Common myeloid progenitor, CD34-positive (primary cell): ENCODE results near the gene NDC80.

ENCODE experiments used
- CTCF ChIA-PET: fragments of 350-600 bp; sonication (Branson Sonifier 250); formaldehyde crosslinking; loops from one replicate; lab custom pipeline; 2021; ENCODE audit warnings: antibody characterized with exemption; lab: Charles Lee
- POLR2A ChIA-PET: fragments of 350-600 bp; sonication (Branson Sonifier 250); formaldehyde crosslinking; loops from one replicate; lab custom pipeline; 2021; ENCODE audit warnings: antibody characterized with exemption; lab: Charles Lee
- DNase-seq, 3 donors: peaks; one replicate each; pipeline versions ENCODE4 v3.0.0 to v3.0.0-alpha.2; 2013
- H3K27ac ChIP-seq, 2 experiments: 1 replicate in 1 of 2; 2 replicates in 1 of 2; pipeline ENCODE4 v1.7.0; 2013; ENCODE audit warnings: inconsistent platforms in 2 of 2, low read length in 2 of 2, mild to moderate bottlenecking in 2 of 2, low read depth in 1 of 2, moderate library complexity in 1 of 2; ENCODE audit not compliant: severe bottlenecking in 2 of 2, insufficient read depth in 1 of 2, poor library complexity in 1 of 2
- H3K27me3 ChIP-seq, 5 experiments: replicated peaks in 2 of 5; 1 replicate in 3 of 5; 2 replicates in 2 of 5; pipeline versions ENCODE4 v1.6.1 to v1.7.0; 2013; ENCODE audit warnings: low read length in 4 of 5, mild to moderate bottlenecking in 2 of 5, moderate library complexity in 2 of 5, inconsistent platforms in 1 of 5; ENCODE audit not compliant: insufficient read depth in 5 of 5, control insufficient read depth in 4 of 5
- H3K36me3 ChIP-seq, 4 experiments: 1 replicate in 2 of 4; 2 replicates in 2 of 4; pipeline versions ENCODE4 v1.6.1 to v1.7.0; 2013; ENCODE audit warnings: low read length in 3 of 4, control low read depth in 1 of 4, mild to moderate bottlenecking in 1 of 4; ENCODE audit not compliant: control insufficient read depth in 4 of 4, insufficient read depth in 4 of 4
- H3K4me1 ChIP-seq, 4 experiments: 1 replicate in 3 of 4; 2 replicates in 1 of 4; pipeline versions ENCODE4 v1.6.1 to v1.7.1; 2013; ENCODE audit warnings: low read length in 3 of 4, mild to moderate bottlenecking in 3 of 4, control low read depth in 1 of 4, inconsistent platforms in 1 of 4, moderate library complexity in 1 of 4; ENCODE audit not compliant: control insufficient read depth in 4 of 4, insufficient read depth in 4 of 4; ENCODE audit errors: control extremely low read depth in 1 of 4
- H3K4me3 ChIP-seq, 7 experiments: 1 replicate in 4 of 7; 2 replicates in 3 of 7; pipeline versions ENCODE4 v1.5.1 to v1.7.0; 2013; ENCODE audit warnings: mild to moderate bottlenecking in 7 of 7, low read length in 6 of 7, moderate library complexity in 6 of 7, inconsistent platforms in 2 of 7, low read depth in 2 of 7, control low read depth in 1 of 7; ENCODE audit not compliant: insufficient read depth in 4 of 7, control insufficient read depth in 1 of 7; ENCODE audit errors: extremely low read depth in 1 of 7
- H3K9me3 ChIP-seq, 5 experiments: 1 replicate in 4 of 5; 2 replicates in 1 of 5; pipeline versions ENCODE4 v1.6.1 to v1.7.1; 2013; ENCODE audit warnings: low read length in 4 of 5, mild to moderate bottlenecking in 2 of 5, inconsistent platforms in 1 of 5, low read depth in 1 of 5, moderate library complexity in 1 of 5; ENCODE audit not compliant: control insufficient read depth in 4 of 5, insufficient read depth in 2 of 5; ENCODE audit errors: control extremely low read depth in 1 of 5
- WGBS: methylation state at CpG from one replicate; pipeline ENCODE4 v1.1.5; 2013; ENCODE audit not compliant: insufficient coverage; 5-methylcytosine and 5-hydroxymethylcytosine counted together

Gene NDC80

GRCh38 chr18:2654169-2654927, 83.0 kb downstream of the NDC80 start:
- no peaks in the 10 kb centered on the region for H3K36me3 ChIP-seq
- peak overlapping the region; percentile 90 to 95 for H3K27ac ChIP-seq
- CTCF ChIA-PET, result interaction anchor here (1.0 to 1.1 kb wide), 3 partner anchors 17 to 18 kb away, joined by 3 to 4 read pairs (median 3); no protein-coding TSS in a partner anchor
- H3K27me3 ChIP-seq, result no peaks in the 10 kb centered on the region
- no peaks in the 10 kb centered on the region for H3K9me3 ChIP-seq
- H3K4me1 ChIP-seq, result peaks cover 12 to 42% (median 32%) of the 10 kb centered on the region in 4 experiments
- POLR2A ChIA-PET, result no interaction called here
- 57% methylated on average over 10 of the region's 13 CpGs for WGBS
- peak in 2 of 3 donors; percentile 7 to 13 for DNase-seq
- H3K4me3 ChIP-seq, result peak overlapping the region in 6 of 7 experiments; percentile 87 to 98 (median 90)

- Histone ChIP-seq H3K36me3 (no peaks in the 10 kb centered on the region), H3K27me3 (no peaks in the 10 kb centered on the region), H3K9me3 (no peaks in the 10 kb centered on the region), H3K27ac (peak overlapping the region; percentile 90 to 95), H3K4me3 (peak overlapping the region; percentile 87 to 98 (median 92)), H3K4me1 (peaks cover 12 to 43% (median 32%) of the 10 kb centered on the region in 4 experiments)
- CTCF ChIA-PET, result interaction anchor here (1.0 to 1.3 kb wide), 2 partner anchors 12 to 18 kb away, joined by 4 read pairs; no protein-coding TSS in a partner anchor
- 1% methylated on average over 16 of the region's 22 CpGs for WGBS
- POLR2A ChIA-PET, result interaction anchor here (0.9 to 1.5 kb wide), 3 partner anchors 19 to 83 kb away, joined by 3 to 4 read pairs (median 3); partner anchors contain the start of genes METTL4 and NDC80
- peak in 2 of 3 donors; percentile 65 to 67 for DNase-seq
Measured at GRCh38 chr18:2654928-2655177, 83.5 kb downstream of the NDC80 start.

- peak within 1 kb of the TSS; percentile 87 to 98 (median 92) for H3K4me3 ChIP-seq
- H3K36me3 ChIP-seq, result no peaks in the 10 kb centered on the region
- peak within 1 kb of the TSS; percentile 90 to 95 for H3K27ac ChIP-seq
- H3K9me3 ChIP-seq, result no peaks in the 10 kb centered on the region
- POLR2A ChIA-PET, result interaction anchor here (0.7 to 1.9 kb wide), 11 partner anchors 13 to 84 kb away, joined by 3 to 7 read pairs (median 3); partner anchors contain the start of genes METTL4 and NDC80
- H3K27me3 ChIP-seq, result no peaks in the 10 kb centered on the region
- DNase-seq, result peak; percentile 87 to 93 (median 90)
- CTCF ChIA-PET, result interaction anchor here (0.6 to 2.3 kb wide), 6 partner anchors 13 to 70 kb away, joined by 3 to 8 read pairs (median 4); no protein-coding TSS in a partner anchor
- WGBS, result 0% methylated on average over 46 of the region's 100 CpGs
- peaks cover 12 to 43% (median 32%) of the 10 kb centered on the region in 4 experiments for H3K4me1 ChIP-seq
Measured at GRCh38 chr18:2655178-2655953, 84.0 kb downstream of the NDC80 start, which contains the start of gene SMCHD1. SMCHD1 (plus strand) TSS chr18:2655726; CDS start chr18:2656076, 350 bp downstream.

GRCh38 chr18:2655954-2656236, 84.5 kb downstream of the NDC80 start:
- H3K9me3 ChIP-seq, result no peaks in the 10 kb centered on the region
- peaks cover 12 to 43% (median 32%) of the 10 kb centered on the region in 4 experiments for H3K4me1 ChIP-seq
- POLR2A ChIA-PET, result interaction anchor here (0.7 to 1.9 kb wide), 11 partner anchors 12 to 84 kb away, joined by 3 to 7 read pairs (median 3); partner anchors contain the start of genes METTL4 and NDC80
- DNase-seq, result peak in 1 of 3 donors; percentile 45
- peak overlapping the region; percentile 87 to 98 (median 92) for H3K4me3 ChIP-seq
- H3K27me3 ChIP-seq, result no peaks in the 10 kb centered on the region
- CTCF ChIA-PET, result interaction anchor here (0.6 to 2.3 kb wide), 7 partner anchors 13 to 69 kb away, joined by 3 to 8 read pairs (median 4); no protein-coding TSS in a partner anchor
- peaks cover 0 to 2% (median 0%) of the 10 kb centered on the region in 4 experiments for H3K36me3 ChIP-seq
- 0% methylated on average over 15 of the region's 37 CpGs for WGBS
- peak overlapping the region; percentile 90 to 95 for H3K27ac ChIP-seq

- peaks cover 12 to 43% (median 30%) of the 10 kb centered on the region in 4 experiments for H3K4me1 ChIP-seq
- peaks cover 0 to 4% (median 0%) of the 10 kb centered on the region in 4 experiments for H3K36me3 ChIP-seq
- H3K9me3 ChIP-seq, result no peaks in the 10 kb centered on the region
- no peaks in the 10 kb centered on the region for H3K27me3 ChIP-seq
- CTCF ChIA-PET, result interaction anchor here (0.6 to 2.3 kb wide), 11 partner anchors 10 to 81 kb away, joined by 3 to 8 read pairs (median 4); no protein-coding TSS in a partner anchor
- H3K4me3 ChIP-seq, result peak overlapping the region; percentile 87 to 98 (median 92)
- DNase-seq, result peak; percentile 22 to 66 (median 52)
- POLR2A ChIA-PET, result interaction anchor here (0.7 to 1.9 kb wide), 11 partner anchors 12 to 85 kb away, joined by 3 to 7 read pairs (median 3); partner anchors contain the start of genes METTL4 and NDC80
- H3K27ac ChIP-seq, result peak overlapping the region; percentile 90 to 95
- WGBS, result under 1% methylated on average over 29 of the region's 49 CpGs
Measured at GRCh38 chr18:2656237-2656980, 85.1 kb downstream of the NDC80 start.

- Histone ChIP-seq H3K4me3 (peak overlapping the region; percentile 87 to 98 (median 92)), H3K36me3 (peaks cover 0 to 4% (median 0%) of the 10 kb centered on the region in 4 experiments), H3K27ac (peak overlapping the region; percentile 90 to 95), H3K9me3 (no peaks in the 10 kb centered on the region), H3K27me3 (no peaks in the 10 kb centered on the region), H3K4me1 (peaks cover 12 to 43% (median 30%) of the 10 kb centered on the region in 4 experiments)
- peak; percentile 18 to 45 (median 34) for DNase-seq
- ChIA-PET POLR2A (interaction anchor here (1.2 to 1.9 kb wide), 3 partner anchors 11 to 20 kb away, joined by 3 to 7 read pairs (median 5); no protein-coding TSS in a partner anchor), CTCF (interaction anchor here (0.7 to 2.3 kb wide), 8 partner anchors 9 to 82 kb away, joined by 3 to 8 read pairs (median 4); no protein-coding TSS in a partner anchor)
- WGBS, result 2% methylated on average over 9 of the region's 12 CpGs
Measured at GRCh38 chr18:2656981-2657512, 85.7 kb downstream of the NDC80 start.
